GM12892 (cell line): Measurements from ENCODE around the gene ARHGEF11.

Experiments
- DNase-seq: peaks from one replicate; pipeline ENCODE4 v3.0.0; 2011; ENCODE audit not compliant: insufficient read length
- FAIRE-seq: peaks from 2 replicates; lab custom pipeline; 2011; peaks lifted over from hg19 to GRCh38; lab: Jason Lieb, UNC
- POLR2A ChIP-seq: IDR thresholded peaks from 2 replicates; pipeline ENCODE4 v1.6.1; 2011; ENCODE audit warnings: low read depth, low read length, control low read depth
- POLR2AphosphoS5 ChIP-seq: IDR thresholded peaks from 2 replicates; pipeline ENCODE4 v1.6.1; 2011; ENCODE audit warnings: low read depth, low read length, control low read depth
- TAF1 ChIP-seq: IDR thresholded peaks from 2 replicates; pipeline ENCODE4 v1.6.1; 2011; ENCODE audit warnings: low read depth, mild to moderate bottlenecking, control low read depth, low read length, borderline replicate concordance

ARHGEF11 gene

DNA sequence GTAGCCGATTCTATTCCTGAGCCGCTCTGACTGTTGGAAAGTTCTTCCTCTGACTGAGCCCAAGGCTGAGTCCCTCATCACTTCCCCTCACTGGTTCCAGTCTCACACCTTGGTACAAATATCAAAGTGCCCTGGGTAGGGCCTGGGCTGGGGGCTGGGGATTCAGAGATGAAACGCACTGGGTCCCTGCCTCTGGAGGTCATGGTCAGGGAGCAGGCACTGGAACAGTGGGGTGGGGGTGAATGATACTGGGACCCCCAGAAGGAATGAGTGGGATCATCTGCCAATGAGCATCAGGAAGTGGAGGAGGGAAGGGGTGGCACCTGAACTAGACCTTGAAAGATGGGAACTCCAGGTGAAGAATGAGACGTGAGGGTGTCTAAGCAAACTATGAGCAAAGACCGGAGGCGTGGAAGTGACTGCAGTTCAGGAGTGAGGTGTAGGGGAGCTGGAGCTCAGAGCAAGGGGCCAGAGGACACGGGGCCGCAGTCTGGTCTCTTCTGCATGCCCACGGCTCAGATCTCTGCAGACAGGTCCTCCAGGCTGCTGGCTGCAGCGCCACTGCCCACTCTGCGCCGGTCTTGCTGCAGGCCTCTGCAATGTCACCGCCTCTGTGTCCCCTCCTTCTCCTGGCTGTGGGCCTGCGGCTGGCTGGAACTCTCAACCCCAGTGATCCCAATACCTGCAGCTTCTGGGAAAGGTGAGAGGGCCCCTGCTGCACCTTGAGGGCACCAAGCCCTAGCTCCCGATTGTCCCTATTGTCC is 142.0 kb downstream of the ARHGEF11 start:
- DNase-seq (no peak), FAIRE-seq (no peak)
- TF ChIP-seq POLR2AphosphoS5 (no peak), TAF1 (no peak), POLR2A (no peak)

- DNase-seq = no peak
- TF ChIP-seq TAF1 (no peak), POLR2AphosphoS5 (no peak), POLR2A (no peak)
- FAIRE-seq = no peak
Observed at GRCh38 chr1:156901966-156902915, 143.3 kb downstream of the ARHGEF11 start.

DNA sequence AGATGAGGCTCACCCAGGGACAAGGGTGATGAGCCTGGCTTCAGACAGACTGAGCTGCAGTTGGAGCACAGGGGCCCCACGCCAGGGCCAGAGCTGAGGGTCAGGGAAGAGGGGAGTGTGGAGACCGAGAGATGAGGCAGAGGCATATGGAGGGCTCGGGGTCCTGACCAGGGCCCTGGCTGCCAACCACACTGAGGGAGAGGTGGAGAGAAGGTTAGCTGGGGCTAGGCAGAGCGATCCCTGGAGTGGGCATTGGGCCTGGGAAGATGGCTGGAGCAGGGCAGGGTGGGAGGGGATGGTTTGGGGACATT is 144.0 kb downstream of the ARHGEF11 start:
- no peak for DNase-seq
- TF ChIP-seq TAF1 (no peak), POLR2A (no peak), POLR2AphosphoS5 (no peak)
- FAIRE-seq = no peak

DNA sequence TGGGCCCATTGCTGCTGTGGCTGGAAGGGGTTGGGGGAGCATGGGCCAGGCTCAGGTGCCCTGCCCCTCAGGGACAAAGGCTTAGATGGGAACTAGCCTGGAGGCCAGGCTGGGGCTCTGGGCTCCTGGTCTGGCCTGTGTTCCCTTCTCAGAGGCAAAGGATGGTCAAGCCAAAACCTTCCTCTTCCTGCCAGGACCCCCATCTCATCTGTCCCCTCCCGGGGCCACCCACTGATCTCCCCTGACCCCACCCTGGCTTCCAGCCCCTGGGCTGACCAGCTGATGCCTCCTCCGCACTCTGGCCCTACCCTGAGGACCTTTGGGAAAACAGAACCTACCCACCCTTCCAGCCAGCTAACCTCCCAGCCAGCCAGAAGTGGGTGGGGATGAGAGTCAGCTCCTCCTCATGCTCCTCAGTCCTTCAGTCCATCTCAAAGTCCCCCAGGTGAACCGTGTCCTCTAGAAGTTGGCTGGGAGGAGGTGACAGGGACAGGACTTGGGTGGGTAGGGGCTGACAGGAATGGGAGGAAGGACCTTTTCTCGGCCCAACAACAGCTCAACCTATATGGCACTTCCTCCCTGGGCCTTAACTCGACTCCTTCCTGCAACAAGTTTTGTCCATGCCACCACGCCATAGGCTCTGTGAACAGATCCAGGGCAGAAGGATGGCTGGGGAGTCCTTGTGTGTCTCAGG is 144.5 kb downstream of the ARHGEF11 start:
- FAIRE-seq (no peak), DNase-seq (no peak)
- TF ChIP-seq POLR2AphosphoS5 (no peak), TAF1 (no peak), POLR2A (no peak)

- DNase-seq (no peak), FAIRE-seq (no peak)
- TF ChIP-seq TAF1 (no peak), POLR2AphosphoS5 (no peak), POLR2A (no peak)
Observed at GRCh38 chr1:156899956-156900718, 145.4 kb downstream of the ARHGEF11 start.

GRCh38 chr1:156898971-156899664 is 146.4 kb downstream of the ARHGEF11 start:
- FAIRE-seq = no peak
- no peak for DNase-seq

GRCh38 chr1:156898161-156898566 is 147.4 kb downstream of the ARHGEF11 start:
- TF ChIP-seq POLR2A = no peak
- TF ChIP-seq POLR2AphosphoS5 = no peak
- no peak for TF ChIP-seq TAF1
- no peak for FAIRE-seq
- DNase-seq = no peak

More at GRCh38 chr1:156898971-156899664, 146.4 kb downstream of the ARHGEF11 start:
- TF ChIP-seq POLR2A = no peak
- TF ChIP-seq POLR2AphosphoS5 = no peak
- TF ChIP-seq TAF1 = no peak

DNA sequence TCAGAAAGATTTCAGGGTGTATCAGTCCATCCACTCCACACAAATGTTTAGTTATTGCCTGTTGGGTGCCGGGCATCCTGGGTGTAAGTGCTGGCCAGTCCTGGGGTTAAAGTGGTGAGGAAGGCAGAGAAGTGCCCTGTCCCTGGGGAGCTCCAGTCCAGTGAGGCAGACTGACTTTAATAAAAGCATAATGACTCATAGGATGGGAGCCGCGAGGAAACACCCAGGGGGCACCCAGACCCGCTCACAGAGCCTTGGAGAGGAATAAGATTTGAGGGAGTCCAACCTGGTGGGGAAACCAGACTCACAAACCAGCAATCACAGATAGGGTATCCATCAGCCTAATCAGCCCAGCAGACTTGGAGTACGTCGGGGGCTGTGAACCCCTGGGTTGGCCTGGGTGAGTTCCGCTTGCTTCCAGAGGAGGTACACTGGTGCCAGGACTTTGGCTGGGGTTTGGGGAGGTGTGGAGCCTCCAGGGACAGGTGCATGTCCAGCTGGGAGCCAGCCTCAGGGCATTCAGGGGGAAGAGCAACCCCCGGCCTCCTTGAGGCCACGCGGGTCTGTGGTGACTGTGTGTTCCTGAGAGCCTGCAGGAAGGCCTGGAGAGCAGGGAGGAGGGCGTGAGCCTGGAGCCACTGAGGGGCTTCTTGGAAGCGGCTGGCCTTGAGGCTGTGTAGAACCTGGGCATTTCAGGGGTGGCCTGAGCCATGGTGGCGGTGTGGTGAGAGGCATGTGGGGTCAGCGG is 148.3 kb downstream of the ARHGEF11 start:
- DNase-seq = no peak
- FAIRE-seq = no peak
- TF ChIP-seq POLR2AphosphoS5 (no peak), TAF1 (no peak), POLR2A (no peak)

- FAIRE-seq (no peak), DNase-seq (no peak)
- no peak for TF ChIP-seq TAF1
- TF ChIP-seq POLR2AphosphoS5 = no peak
- no peak for TF ChIP-seq POLR2A
Observed at GRCh38 chr1:156896490-156897033, 149.0 kb downstream of the ARHGEF11 start.
